GM23338 (cell line): Measurements from ENCODE around the gene KIAA1549.

Source experiments
- CREB1 ChIP-seq: fragments of 250-450 bp; sonication (Bioruptor Pico); IDR thresholded peaks from 2 replicates; pipeline ENCODE4 v1.5.0; 2020; ENCODE audit warnings: low read depth, mild to moderate bottlenecking, moderate library complexity
- EZH2 ChIP-seq: fragments of 200-600 bp; sonication (generic); IDR thresholded peaks from one replicate; pipeline ENCODE4 v1.8.0; 2017; ENCODE audit warnings: antibody characterized with exemption, mild to moderate bottlenecking, low read depth; ENCODE audit not compliant: unreplicated experiment
- EZH2phosphoT487 ChIP-seq: fragments of 200-600 bp; sonication (generic); IDR thresholded peaks from one replicate; pipeline ENCODE4 v1.8.1; 2018; ENCODE audit warnings: antibody characterized with exemption; ENCODE audit not compliant: unreplicated experiment
- JUNB ChIP-seq: IDR thresholded peaks from one replicate; pipeline ENCODE4 v1.6.1; 2016; ENCODE audit warnings: antibody characterized with exemption; ENCODE audit not compliant: unreplicated experiment
- POLR2AphosphoS5 ChIP-seq: IDR thresholded peaks from 2 replicates; pipeline ENCODE4 v1.6.1; 2016; ENCODE audit warnings: antibody characterized with exemption, low read depth
- ZNF331 ChIP-seq: fragments of 250-450 bp; sonication (Bioruptor Pico); IDR thresholded peaks from 2 replicates; pipeline ENCODE4 v1.5.0; 2020; ENCODE audit warnings: low read depth, mild to moderate bottlenecking, moderate library complexity
- TF ChIP-seq, protein P1 (sequence below), 2 experiments: fragments of 200-600 bp in 1 of 2; sonication (generic) in 1 of 2; conservative IDR thresholded peaks; 2 replicates each; pipeline versions ENCODE4 v1.5.1 to v1.6.1; 2016 to 2017; ENCODE audit warnings: antibody characterized with exemption in 2 of 2, low read depth in 2 of 2, mild to moderate bottlenecking in 2 of 2, moderate library complexity in 1 of 2
- TF ChIP-seq, protein P2 (sequence below): IDR thresholded peaks from one replicate; pipeline ENCODE4 v1.6.1; 2018; ENCODE audit warnings: antibody characterized with exemption; ENCODE audit not compliant: unreplicated experiment
- TF ChIP-seq, protein P3 (sequence below): IDR thresholded peaks from 2 replicates; pipeline ENCODE4 v1.6.1; 2016; ENCODE audit warnings: antibody characterized with exemption

DNA sequence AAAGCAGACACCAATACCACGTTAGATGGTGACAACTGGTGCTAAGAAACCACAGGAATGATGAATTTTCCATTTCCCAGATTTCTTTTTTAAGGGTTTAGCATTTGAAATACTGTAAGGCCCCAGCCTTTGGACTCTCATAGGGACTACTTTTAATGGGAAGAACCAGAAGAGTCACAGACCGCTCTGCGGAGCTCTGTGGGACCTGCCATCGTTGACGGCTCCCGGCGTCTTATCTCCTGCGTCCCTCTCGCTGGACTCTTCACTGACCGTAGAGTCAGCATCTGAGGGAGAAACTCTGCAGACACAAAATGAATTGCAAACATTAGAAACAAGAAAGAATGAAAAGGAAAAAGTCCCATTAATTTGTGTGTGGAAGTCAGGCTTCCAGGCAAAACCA lies 101.8 kb downstream of the KIAA1549 start:
- TF ChIP-seq, protein P1, sequence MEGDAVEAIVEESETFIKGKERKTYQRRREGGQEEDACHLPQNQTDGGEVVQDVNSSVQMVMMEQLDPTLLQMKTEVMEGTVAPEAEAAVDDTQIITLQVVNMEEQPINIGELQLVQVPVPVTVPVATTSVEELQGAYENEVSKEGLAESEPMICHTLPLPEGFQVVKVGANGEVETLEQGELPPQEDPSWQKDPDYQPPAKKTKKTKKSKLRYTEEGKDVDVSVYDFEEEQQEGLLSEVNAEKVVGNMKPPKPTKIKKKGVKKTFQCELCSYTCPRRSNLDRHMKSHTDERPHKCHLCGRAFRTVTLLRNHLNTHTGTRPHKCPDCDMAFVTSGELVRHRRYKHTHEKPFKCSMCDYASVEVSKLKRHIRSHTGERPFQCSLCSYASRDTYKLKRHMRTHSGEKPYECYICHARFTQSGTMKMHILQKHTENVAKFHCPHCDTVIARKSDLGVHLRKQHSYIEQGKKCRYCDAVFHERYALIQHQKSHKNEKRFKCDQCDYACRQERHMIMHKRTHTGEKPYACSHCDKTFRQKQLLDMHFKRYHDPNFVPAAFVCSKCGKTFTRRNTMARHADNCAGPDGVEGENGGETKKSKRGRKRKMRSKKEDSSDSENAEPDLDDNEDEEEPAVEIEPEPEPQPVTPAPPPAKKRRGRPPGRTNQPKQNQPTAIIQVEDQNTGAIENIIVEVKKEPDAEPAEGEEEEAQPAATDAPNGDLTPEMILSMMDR (conservative IDR thresholded peaks at IDR 0.05; ENCODE audit: low read depth in 2 of 2), result no peak
- no peak for TF ChIP-seq EZH2
- no peak for TF ChIP-seq EZH2phosphoT487
- TF ChIP-seq POLR2AphosphoS5, result no peak
- TF ChIP-seq, protein P2, sequence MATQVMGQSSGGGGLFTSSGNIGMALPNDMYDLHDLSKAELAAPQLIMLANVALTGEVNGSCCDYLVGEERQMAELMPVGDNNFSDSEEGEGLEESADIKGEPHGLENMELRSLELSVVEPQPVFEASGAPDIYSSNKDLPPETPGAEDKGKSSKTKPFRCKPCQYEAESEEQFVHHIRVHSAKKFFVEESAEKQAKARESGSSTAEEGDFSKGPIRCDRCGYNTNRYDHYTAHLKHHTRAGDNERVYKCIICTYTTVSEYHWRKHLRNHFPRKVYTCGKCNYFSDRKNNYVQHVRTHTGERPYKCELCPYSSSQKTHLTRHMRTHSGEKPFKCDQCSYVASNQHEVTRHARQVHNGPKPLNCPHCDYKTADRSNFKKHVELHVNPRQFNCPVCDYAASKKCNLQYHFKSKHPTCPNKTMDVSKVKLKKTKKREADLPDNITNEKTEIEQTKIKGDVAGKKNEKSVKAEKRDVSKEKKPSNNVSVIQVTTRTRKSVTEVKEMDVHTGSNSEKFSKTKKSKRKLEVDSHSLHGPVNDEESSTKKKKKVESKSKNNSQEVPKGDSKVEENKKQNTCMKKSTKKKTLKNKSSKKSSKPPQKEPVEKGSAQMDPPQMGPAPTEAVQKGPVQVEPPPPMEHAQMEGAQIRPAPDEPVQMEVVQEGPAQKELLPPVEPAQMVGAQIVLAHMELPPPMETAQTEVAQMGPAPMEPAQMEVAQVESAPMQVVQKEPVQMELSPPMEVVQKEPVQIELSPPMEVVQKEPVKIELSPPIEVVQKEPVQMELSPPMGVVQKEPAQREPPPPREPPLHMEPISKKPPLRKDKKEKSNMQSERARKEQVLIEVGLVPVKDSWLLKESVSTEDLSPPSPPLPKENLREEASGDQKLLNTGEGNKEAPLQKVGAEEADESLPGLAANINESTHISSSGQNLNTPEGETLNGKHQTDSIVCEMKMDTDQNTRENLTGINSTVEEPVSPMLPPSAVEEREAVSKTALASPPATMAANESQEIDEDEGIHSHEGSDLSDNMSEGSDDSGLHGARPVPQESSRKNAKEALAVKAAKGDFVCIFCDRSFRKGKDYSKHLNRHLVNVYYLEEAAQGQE, result no peak
- TF ChIP-seq ZNF331 (CRISPR knock-in tag), result no peak
- TF ChIP-seq, protein P3, sequence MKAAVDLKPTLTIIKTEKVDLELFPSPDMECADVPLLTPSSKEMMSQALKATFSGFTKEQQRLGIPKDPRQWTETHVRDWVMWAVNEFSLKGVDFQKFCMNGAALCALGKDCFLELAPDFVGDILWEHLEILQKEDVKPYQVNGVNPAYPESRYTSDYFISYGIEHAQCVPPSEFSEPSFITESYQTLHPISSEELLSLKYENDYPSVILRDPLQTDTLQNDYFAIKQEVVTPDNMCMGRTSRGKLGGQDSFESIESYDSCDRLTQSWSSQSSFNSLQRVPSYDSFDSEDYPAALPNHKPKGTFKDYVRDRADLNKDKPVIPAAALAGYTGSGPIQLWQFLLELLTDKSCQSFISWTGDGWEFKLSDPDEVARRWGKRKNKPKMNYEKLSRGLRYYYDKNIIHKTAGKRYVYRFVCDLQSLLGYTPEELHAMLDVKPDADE, result no peak
- no peak for TF ChIP-seq CREB1 (CRISPR knock-in tag)
- TF ChIP-seq JUNB, result no peak
